GM04504 (cell line): Measurements from ENCODE around the gene TTC16.

Experiments used
- DNase-seq: peaks from one replicate; pipeline ENCODE4 v3.0.0-alpha.2; 2012; ENCODE audit warnings: low read depth

The TTC16 gene

DNA sequence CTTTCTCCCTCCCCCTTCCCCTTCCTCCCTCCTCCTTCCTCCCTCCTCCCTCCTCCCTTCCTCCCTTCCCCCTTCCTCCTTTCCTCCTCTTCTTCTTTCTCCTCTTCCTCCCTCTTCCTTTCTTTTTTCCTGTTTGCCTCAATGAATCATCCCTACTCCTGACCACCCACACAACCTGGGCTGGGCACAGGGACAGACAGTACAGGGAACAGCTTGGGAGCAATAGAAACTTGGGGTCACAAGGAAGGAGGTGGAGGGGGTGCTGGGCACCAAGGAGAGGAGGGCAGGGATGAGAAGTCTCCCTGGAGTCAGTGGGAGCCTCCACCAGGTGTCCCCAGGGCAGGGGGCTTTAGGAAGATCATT is 5.0 kb downstream of the TTC16 start:
- DNase-seq = no peak

DNA sequence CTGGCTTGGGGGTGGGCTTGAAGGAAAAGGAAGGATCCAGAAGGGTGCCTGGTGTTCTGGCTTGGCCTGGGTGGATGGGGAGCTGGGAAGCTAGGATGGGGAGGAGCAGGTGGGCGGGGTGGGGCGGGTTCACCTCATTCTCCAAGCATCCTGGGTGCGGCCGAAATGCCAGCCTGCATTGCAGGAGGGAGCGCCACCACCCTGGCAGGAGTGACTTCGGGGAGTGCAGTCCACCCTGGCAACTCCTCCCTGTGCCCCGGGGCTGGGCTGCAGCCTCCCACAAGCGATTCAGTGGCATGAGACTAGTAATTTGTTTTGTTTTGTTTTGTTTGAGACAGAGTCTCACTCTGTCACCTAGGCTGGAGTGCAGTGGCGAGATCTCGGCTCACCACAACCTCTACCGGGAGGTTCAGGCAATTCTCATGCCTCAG is 5.5 kb downstream of the TTC16 start:
- no peak for DNase-seq

DNA sequence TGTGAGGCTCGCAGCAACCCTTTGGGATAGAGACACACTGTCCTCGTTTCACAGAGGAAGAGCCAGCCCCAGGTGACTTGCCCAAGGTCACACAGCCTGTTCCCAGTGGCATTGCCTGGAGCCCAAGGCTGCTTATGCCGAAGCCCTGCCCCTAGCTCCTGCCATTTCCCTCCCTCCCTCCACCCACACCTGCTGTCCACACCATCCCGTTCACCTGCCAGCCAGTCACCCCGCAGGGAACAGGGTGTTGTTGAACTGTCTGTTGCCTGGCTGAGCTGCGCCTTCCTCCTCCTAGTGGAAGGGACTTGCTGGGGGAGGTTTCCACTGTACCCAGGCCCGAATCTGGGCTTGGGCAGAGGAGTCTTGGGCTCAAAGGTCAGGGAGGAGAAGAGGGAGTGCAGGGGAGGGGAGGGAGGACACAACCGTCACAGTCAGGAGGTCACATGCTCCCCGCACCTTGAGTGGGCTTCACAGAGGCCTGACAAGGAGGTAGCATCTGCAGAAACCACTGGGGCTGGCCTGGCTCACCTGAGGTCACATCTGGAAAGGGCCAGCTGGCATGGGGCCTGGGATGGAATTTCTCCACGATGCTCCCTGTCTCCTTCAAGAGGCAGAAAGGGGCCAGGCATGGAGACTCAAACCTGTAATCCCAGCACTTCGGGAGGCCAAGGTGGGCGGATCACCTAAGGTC is 6.3 kb downstream of the TTC16 start:
- DNase-seq = no peak

DNA sequence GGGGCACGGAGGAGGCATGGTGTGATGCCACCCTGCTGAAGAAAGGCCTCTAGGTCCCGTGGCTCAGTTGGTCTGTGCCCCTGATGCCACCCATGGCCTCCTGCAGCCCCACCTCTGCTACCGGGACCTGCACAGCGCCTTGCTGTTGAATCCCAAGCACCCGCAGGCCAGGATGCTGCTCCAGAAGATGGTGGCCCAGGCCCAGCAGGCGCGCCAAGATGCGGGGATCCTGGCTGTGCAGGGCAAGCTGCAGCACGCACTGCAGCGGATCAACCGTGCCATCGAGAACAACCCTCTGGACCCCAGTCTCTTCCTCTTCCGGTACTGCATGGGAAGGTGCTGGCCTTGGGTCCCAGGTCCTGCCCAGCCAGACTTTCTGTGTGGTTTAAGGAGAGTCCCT is 7.1 kb downstream of the TTC16 start:
- no peak for DNase-seq

DNA sequence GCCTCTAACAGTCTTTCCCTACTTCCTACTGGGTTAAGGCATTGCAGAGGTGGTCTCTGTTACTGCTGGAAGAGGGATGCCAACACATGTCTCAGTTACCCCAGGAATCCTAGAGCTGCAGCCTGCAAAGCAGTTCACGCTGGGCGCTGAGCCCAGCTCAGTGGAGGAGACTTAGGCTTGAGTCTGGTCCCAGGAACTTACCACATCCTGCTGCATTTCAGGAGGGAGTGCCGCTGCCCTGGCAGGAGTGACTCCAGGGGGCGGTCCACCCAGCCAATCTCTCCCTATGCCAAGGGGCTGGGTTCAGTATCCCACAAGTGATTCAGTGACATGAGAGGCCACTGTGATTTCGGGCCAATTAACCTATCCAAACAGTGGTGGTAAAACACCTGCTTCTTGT is 7.6 kb downstream of the TTC16 start:
- peak; percentile 73 for DNase-seq

DNA sequence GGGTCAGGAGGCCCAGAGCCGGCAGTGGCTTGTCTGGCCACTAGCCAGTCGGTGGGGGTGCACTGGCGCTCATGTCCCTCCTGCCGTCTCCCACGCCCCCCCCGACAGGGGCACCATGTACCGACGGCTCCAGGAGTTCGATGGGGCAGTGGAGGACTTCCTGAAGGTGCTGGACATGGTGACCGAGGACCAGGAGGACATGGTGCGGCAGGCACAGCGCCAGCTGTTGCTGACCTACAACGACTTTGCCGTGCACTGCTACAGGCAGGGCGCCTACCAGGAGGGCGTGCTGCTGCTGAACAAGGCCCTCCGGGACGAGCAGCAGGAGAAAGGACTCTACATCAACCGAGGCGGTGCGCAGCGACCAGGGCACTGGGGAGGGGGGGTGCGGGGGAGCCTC is 8.1 kb downstream of the TTC16 start:
- no peak for DNase-seq

- DNase-seq = no peak
Observed at GRCh38 chr9:127726871-127727270, 11.0 kb downstream of the TTC16 start.

GRCh38 chr9:127728808-127729207 is 12.9 kb downstream of the TTC16 start:
- DNase-seq = no peak

GRCh38 chr9:127729522-127730256 is 13.8 kb downstream of the TTC16 start:
- DNase-seq = no peak

GRCh38 chr9:127730262-127730661 is 14.4 kb downstream of the TTC16 start:
- no peak for DNase-seq

- no peak for DNase-seq
Observed at GRCh38 chr9:127730799-127731410, 15.0 kb downstream of the TTC16 start.

DNA sequence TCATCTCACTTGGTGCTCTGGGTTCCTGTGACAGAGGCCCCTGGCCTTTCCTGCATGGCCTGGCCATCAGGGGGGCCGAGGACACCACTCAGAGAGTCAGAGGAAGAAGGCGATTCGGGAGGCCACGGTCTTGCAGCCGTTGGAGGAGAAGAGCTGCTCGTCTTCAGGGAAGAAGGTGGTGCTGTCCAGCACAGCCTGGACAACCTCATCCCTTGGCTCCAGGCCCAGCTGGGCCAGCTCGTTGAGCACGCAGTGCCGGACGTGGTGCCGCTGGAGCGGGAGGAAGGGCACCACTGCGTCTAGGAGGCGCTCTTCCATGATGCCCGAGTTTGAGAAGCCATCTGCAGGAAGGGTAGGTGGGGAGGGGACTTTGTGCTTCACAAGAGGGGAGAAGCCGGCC is 16.1 kb downstream of the TTC16 start:
- no peak for DNase-seq

- DNase-seq = no peak
Observed at GRCh38 chr9:127732444-127732843, 16.6 kb downstream of the TTC16 start.

GRCh38 chr9:127733614-127734013 is 17.7 kb downstream of the TTC16 start:
- no peak for DNase-seq

DNA sequence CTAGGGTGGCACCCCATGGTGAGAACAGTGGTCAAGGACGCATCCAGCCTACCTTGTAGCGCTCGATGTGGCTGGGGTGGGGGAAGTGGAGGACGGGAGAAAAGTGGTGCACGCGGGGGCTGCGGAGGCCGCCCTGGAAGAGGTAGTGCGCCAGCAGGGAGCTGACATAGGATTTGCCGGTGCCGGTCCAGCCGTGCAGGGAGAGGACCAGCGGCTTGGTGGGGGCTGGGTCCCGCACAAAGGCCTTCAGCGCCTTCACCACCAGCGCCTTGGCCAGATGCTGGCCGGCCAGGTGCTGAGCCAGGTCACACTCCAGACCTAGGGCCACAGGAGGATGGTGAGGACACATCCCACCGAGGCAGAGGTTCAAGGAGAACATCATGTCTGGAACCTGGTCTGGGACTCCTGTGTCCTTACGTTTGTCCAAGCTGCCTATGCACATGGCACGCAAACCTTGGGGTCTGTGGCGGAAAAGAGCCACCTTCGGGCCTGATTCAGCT is 18.4 kb downstream of the TTC16 start:
- no peak for DNase-seq

DNA sequence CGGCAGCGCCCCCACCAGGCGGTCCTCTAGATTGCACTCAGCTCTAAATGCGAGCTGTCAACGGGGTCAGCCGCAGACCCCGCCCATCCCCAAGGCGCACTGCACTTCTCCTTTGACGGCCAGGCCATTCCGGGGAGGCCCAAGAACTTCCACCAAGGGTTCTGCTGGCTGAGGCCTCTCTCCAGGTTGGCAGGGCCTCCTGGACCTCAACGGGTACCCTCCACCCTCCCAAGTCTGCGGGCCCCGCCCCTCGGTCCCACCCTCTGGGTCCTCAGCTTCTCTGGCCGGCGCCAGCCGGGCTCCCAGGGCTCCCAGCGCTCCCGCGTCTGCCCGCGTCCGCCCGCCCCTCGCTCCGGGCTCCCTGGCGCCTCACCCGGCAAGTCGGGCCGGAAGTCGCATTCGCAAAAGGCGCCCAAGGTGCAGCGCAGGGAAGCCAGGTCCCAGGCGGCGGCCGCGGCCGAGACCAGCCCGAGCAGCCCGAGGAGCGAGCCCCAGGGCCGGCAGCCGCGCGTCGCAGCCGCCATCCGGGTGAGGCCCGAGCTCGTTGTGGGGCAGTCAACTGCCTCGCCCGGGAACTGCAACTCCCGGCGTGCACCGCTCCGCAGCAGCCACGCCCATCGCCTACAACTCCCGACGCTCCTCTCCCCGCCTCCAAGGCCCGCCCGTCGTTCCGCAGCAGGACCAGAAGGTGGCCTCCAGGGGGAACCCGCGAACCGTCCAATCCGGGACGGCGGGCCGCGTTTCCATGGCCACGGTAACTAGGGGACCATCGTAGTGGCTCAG is 19.1 kb downstream of the TTC16 start, which contains the start of gene TOR2A:
Gene TOR2A (minus strand): TSS at position 548 of the 783 bp plus-strand sequence. CDS start 24 bp downstream, at position 524.
- DNase-seq = peak; percentile 93

GRCh38 chr9:127735530-127736185 is 19.8 kb downstream of the TTC16 start:
- DNase-seq = no peak

- DNase-seq = no peak
Observed at GRCh38 chr9:127738666-127739065, 22.8 kb downstream of the TTC16 start.

DNA sequence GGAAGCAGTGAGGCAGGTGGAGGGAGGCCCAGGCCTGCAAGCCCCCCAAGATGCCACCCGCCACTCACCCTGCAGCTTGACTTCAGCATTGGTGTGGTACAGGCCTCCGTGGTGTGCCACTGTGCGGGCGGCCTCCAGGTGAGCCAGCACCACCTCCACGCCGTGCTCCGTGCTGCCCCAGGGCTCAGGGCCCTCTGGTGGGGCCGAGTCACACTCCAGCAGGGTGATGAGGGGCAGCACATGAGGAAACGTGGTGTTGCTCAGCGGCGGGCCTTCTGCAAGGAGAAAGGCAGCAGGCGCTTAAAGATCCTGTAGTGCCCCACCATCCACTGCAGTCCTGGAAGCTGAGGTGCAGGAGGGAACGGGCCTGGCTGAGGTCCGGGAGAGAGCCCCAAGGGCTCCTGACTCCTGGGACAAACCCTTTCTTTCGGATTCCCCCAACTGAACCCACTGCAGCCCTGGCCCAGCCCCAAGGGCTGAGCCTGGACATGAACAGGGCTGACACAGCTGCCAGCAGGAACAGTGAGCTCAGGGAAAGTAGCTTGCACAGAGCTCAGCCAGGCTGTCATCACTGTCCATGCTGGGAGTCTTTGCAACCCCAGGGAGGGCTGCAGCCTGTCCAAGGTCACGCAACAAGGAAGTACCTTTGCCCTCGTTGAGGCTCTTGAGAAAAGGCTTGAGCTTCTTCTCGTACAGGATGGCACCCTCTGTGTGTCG is 23.9 kb downstream of the TTC16 start:
- no peak for DNase-seq

DNA sequence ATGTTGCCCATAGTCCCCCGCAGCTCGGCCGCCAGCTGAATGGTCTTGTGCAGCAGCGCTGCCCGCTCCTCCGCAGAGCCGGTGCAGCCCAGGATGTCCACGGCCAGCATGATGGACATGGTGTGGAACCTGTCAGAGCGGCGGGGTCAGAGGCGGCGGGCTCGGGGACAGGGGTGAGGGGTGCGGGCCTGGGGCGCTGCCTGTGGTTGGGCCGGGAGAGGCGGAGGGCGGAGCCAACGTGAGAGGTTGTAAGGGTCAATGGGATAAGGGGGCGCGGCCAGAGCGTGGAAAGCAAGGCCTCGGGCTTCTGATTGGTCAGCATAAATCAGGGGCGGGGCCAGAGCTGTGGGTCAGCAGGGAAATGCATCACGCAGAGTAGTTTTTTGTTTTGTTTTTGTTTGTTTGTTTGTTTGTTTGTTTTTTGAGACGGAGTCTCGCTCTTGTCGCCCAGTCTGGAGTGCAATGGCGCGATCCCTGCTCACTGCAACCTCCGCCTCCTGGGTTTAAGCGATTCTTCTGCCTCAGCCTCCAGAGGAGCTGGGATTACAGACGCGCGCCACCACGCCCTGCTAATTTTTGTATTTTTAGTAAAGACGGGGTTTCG is 26.1 kb downstream of the TTC16 start:
- DNase-seq = peak; percentile 22
